GM23248 (cell line): Measurements from ENCODE around the gene PRR18.

Source experiments
- EZH2 ChIP-seq: fragments of 200-600 bp; sonication (generic); IDR thresholded peaks from 2 replicates; pipeline ENCODE4 v1.6.1; 2018; ENCODE audit warnings: antibody characterized with exemption, mild to moderate bottlenecking; ENCODE audit not compliant: insufficient read depth, poor library complexity, severe bottlenecking
- EZH2phosphoT487 ChIP-seq: fragments of 200-600 bp; sonication (generic); IDR thresholded peaks from 2 replicates; pipeline ENCODE4 v1.6.1; 2018; ENCODE audit warnings: antibody characterized with exemption, moderate library complexity, mild to moderate bottlenecking, low read depth; ENCODE audit not compliant: insufficient read depth

DNA sequence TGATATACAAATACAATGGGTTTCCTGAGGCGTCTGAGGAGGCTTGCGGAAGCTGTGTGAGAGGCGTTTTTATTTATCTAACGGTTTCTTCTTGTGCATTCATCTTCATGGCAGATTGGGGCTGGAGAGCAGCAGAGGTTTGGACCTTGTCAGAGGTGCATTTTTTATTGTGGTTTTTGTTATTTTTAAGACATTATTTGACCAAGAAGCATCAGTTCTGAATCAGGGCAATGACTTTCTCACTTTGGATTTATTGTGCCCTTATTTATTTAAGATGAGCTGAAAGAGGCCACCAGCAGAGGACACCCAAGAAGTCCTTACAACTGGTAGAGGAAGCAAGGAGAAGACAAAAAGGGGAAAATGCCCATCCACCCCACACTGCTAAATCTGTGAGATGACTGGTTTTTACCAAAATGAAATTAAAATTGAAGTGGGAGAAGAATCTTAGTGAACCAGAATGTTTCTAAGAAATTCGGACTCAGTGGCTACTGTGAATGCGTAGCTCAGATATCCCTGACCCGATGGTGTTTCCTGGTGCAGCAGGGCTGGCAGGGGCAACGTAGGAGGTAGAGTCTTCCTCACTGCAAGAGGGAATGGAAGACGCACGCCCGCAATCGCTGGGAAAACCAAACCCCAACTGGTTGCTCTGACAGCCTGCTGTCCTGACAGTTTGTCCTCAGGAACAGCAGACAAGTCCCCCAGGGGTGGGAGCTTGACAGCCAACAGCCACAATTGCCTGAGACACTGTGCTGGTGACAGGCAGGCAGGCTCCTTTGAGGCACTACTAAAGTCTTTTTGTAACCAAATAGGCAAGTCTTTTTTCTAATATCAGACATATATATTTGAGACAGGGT is 14.2 kb downstream of the PRR18 start:
- TF ChIP-seq EZH2 = no peak
- no peak for TF ChIP-seq EZH2phosphoT487
